PC-9 (cell line): ENCODE results near the gene SMIM14. TPM values are rescaled to one million over a fixed set of nuclear protein-coding genes. Genes with fewer than 3 reads are reported as not detected.
"Not testable (repeated sequence)": the region's sequence is repeated elsewhere in the genome, so short reads cannot be mapped to it uniquely, and the experiment has no call there.

Experiments
- BruUV-seq: library from RNA; stranded (reverse); fragments of 400-500 nt; replicated peaks from 2 replicates; lab custom pipeline; 2021; lab: Mats Ljungman, UMichigan
- CTCF ChIA-PET: fragments of 300-600 bp; sonication (Branson Sonifier 250); formaldehyde crosslinking; loops from one replicate; lab custom pipeline; 2022; ENCODE audit warnings: antibody characterized with exemption; lab: Charles Lee
- POLR2A ChIA-PET: fragments of 300-600 bp; sonication (Branson Sonifier 250); formaldehyde crosslinking; loops from one replicate; lab custom pipeline; 2022; ENCODE audit warnings: antibody characterized with exemption; ENCODE audit not compliant: unreplicated experiment; lab: Charles Lee
- DNase-seq, 2 experiments: peaks; one replicate each; pipeline versions ENCODE4 v3.0.0 to v3.0.0-alpha.2; 2015 to 2022; ENCODE audit warnings: mixed read lengths in 1 of 2
- H2AFZ ChIP-seq: fragments of 200-600 bp; sonication (generic); 2 replicates; pipeline ENCODE4 v1.8.1; 2017; ENCODE audit warnings: antibody characterized with exemption
- H3F3A ChIP-seq: fragments of 200-600 bp; sonication (generic); 2 replicates; pipeline ENCODE4 v1.8.1; 2017; ENCODE audit warnings: antibody characterized with exemption, mild to moderate bottlenecking, low read depth; ENCODE audit not compliant: insufficient read depth
- H3K27ac ChIP-seq: fragments of 200-600 bp; sonication (generic); 2 replicates; pipeline ENCODE4 v1.6.1; 2016; ENCODE audit warnings: mixed run types
- H3K27me3 ChIP-seq: fragments of 200-600 bp; sonication (generic); 2 replicates; pipeline ENCODE4 v1.6.1; 2016; ENCODE audit warnings: low read depth, mixed run types; ENCODE audit not compliant: insufficient read depth
- H3K36me3 ChIP-seq: fragments of 200-600 bp; sonication (generic); 2 replicates; pipeline ENCODE4 v1.6.1; 2016; ENCODE audit warnings: low read depth, mixed run types
- H3K4me1 ChIP-seq: fragments of 200-600 bp; sonication (generic); replicated peaks from 2 replicates; pipeline ENCODE4 v1.6.1; 2016; ENCODE audit warnings: mixed run types; ENCODE audit not compliant: insufficient read depth
- H3K4me2 ChIP-seq: fragments of 200-600 bp; sonication (generic); 2 replicates; pipeline ENCODE4 v1.6.1; 2017; ENCODE audit warnings: mixed run types
- H3K4me3 ChIP-seq: fragments of 200-600 bp; sonication (generic); 2 replicates; pipeline ENCODE4 v1.6.1; 2016; ENCODE audit warnings: mixed run types
- H3K79me2 ChIP-seq: fragments of 200-600 bp; sonication (generic); 2 replicates; pipeline ENCODE4 v1.6.1; 2017; ENCODE audit warnings: low read depth, mixed run types
- H3K9me2 ChIP-seq: fragments of 200-600 bp; sonication (generic); 2 replicates; pipeline ENCODE4 v1.8.1; 2017; ENCODE audit warnings: mild to moderate bottlenecking; ENCODE audit not compliant: insufficient read depth
- H3K9me3 ChIP-seq: fragments of 200-600 bp; sonication (generic); 2 replicates; pipeline ENCODE4 v1.8.1; 2016; ENCODE audit warnings: low read depth; ENCODE audit not compliant: insufficient read depth
- H4K20me1 ChIP-seq: fragments of 200-600 bp; sonication (generic); 2 replicates; pipeline ENCODE4 v1.8.1; 2017; ENCODE audit not compliant: insufficient read depth
- CTCF ChIP-seq: fragments of 200-600 bp; sonication (generic); conservative IDR thresholded peaks from 2 replicates; pipeline ENCODE4 v1.6.1; 2017; ENCODE audit warnings: mixed run types, antibody characterized with exemption, mild to moderate bottlenecking, moderate library complexity
- EZH2 ChIP-seq: fragments of 200-600 bp; sonication (generic); IDR thresholded peaks from 2 replicates; pipeline ENCODE4 v1.8.0; 2017; ENCODE audit warnings: antibody characterized with exemption, low read depth
- intact Hi-C: fragments of 100-400 bp; cut with micrococcal nuclease; formaldehyde crosslinking; loops from one replicate; pipeline ENCODE4 v1.10.0; 2022; ENCODE audit not compliant: unreplicated experiment
- total RNA-seq: library from RNA; stranded (reverse); gene quantifications from 2 replicates; pipeline ENCODE4 v1.2.3, GENCODE V29; 2021

Gene SMIM14
- total RNA-seq, 1 experiment from 2014 or later = 64.1 TPM

- intact Hi-C loops = no loop called here
- Histone ChIP-seq H3K79me2 (no peaks in the 10 kb centered on the region), H4K20me1 (no peaks in the 10 kb centered on the region), H3K9me3 (no peaks in the 10 kb centered on the region), H3K4me2 (no peak overlapping the region), H3K9me2 (no peaks in the 10 kb centered on the region), H3K36me3 (no peaks in the 10 kb centered on the region), H2AFZ (no peak overlapping the region), H3K4me1 (no peaks in the 10 kb centered on the region), H3K27ac (no peak overlapping the region), H3K27me3 (no peaks in the 10 kb centered on the region), H3K4me3 (no peak overlapping the region), H3F3A (no peaks in the 10 kb centered on the region; the same call in 1 of the 2 replicates)
- BruUV-seq = no TSS peak
- TF ChIP-seq CTCF = no peak
- no peak for TF ChIP-seq EZH2
- DNase-seq = no peak
- ChIA-PET CTCF (no interaction called here), POLR2A (no interaction called here)
Observed at GRCh38 chr4:39657465-39657864, 18.8 kb upstream of the SMIM14 start.

- H4K20me1 ChIP-seq, intact Hi-C loops, H3K4me3 ChIP-seq, BruUV-seq, DNase-seq, H3K36me3 ChIP-seq, H3K79me2 ChIP-seq, H3K4me2 ChIP-seq, H3K4me1 ChIP-seq, H2AFZ ChIP-seq, POLR2A ChIA-PET, H3K9me3 ChIP-seq, H3F3A ChIP-seq, H3K27ac ChIP-seq, H3K27me3 ChIP-seq, H3K9me2 ChIP-seq: not testable (repeated sequence)
- CTCF ChIA-PET = interaction anchor here (0.6 kb wide), 1 partner anchor 131 kb away, joined by 6 read pairs; no protein-coding TSS in a partner anchor
Observed at GRCh38 chr4:39656638-39657037, 18.0 kb upstream of the SMIM14 start.

- intact Hi-C loops = no loop called here
- no peaks in the 10 kb centered on the region for H3K9me2 ChIP-seq
- no peaks in the 10 kb centered on the region for H3K79me2 ChIP-seq
- POLR2A ChIA-PET = no interaction called here
- no peaks in the 10 kb centered on the region for H3K9me3 ChIP-seq
- no TSS peak for BruUV-seq
- TF ChIP-seq EZH2 (no peak), CTCF (no peak)
- H3K27ac ChIP-seq = no peak overlapping the region
- no peaks in the 10 kb centered on the region for H4K20me1 ChIP-seq
- peaks cover 4% of the 10 kb centered on the region; the same call in 1 of the 2 replicates for H3K4me1 ChIP-seq
- H3K4me2 ChIP-seq = no peak overlapping the region
- H3K4me3 ChIP-seq = no peak overlapping the region
- no peak overlapping the region for H2AFZ ChIP-seq
- no peaks in the 10 kb centered on the region for H3K27me3 ChIP-seq
- no peak for DNase-seq
- H3F3A ChIP-seq = no peaks in the 10 kb centered on the region; the same call in 1 of the 2 replicates
- CTCF ChIA-PET = interaction anchor here (0.6 kb wide), 1 partner anchor 43 kb away, joined by 5 read pairs; no protein-coding TSS in a partner anchor
- H3K36me3 ChIP-seq = no peaks in the 10 kb centered on the region
Observed at GRCh38 chr4:39655876-39656275, 17.2 kb upstream of the SMIM14 start.

GRCh38 chr4:39655211-39655610 lies 16.5 kb upstream of the SMIM14 start:
- H3K4me2 ChIP-seq = no peak overlapping the region
- POLR2A ChIA-PET = no interaction called here
- intact Hi-C loops = no loop called here

GRCh38 chr4:39651586-39651985 lies 12.9 kb upstream of the SMIM14 start:
- H3K36me3 ChIP-seq, CTCF ChIA-PET, H4K20me1 ChIP-seq, H3K9me2 ChIP-seq, H3K4me3 ChIP-seq, H3K27ac ChIP-seq, H3K4me1 ChIP-seq, H3K79me2 ChIP-seq, DNase-seq, BruUV-seq, H2AFZ ChIP-seq, H3K4me2 ChIP-seq, intact Hi-C loops, POLR2A ChIA-PET, H3K9me3 ChIP-seq, H3F3A ChIP-seq, H3K27me3 ChIP-seq: not testable (repeated sequence)

More at GRCh38 chr4:39655211-39655610, 16.5 kb upstream of the SMIM14 start:
- no peak overlapping the region for H3K4me3 ChIP-seq
- H3K79me2 ChIP-seq = no peaks in the 10 kb centered on the region
- peaks cover 4% of the 10 kb centered on the region; the same call in 1 of the 2 replicates for H3K4me1 ChIP-seq
- no peak overlapping the region for H2AFZ ChIP-seq
- H3F3A ChIP-seq = no peaks in the 10 kb centered on the region; the same call in 1 of the 2 replicates
- H4K20me1 ChIP-seq = no peaks in the 10 kb centered on the region
- no peaks in the 10 kb centered on the region for H3K9me3 ChIP-seq
- H3K9me2 ChIP-seq = no peaks in the 10 kb centered on the region
- H3K36me3 ChIP-seq = no peaks in the 10 kb centered on the region
- no peaks in the 10 kb centered on the region for H3K27me3 ChIP-seq
- no peak overlapping the region for H3K27ac ChIP-seq
- TF ChIP-seq CTCF (no peak), EZH2 (no peak)
- CTCF ChIA-PET = no interaction called here
- BruUV-seq = no TSS peak
- no peak for DNase-seq
